Karpas-422 (cell line): Measurements from ENCODE around the gene CSRNP3. TPM values are rescaled to one million over a fixed set of nuclear protein-coding genes. Genes with fewer than 3 reads are reported as not detected.

Experiments
- DNase-seq: peaks from one replicate; pipeline ENCODE4 v3.0.0-alpha.2; 2015
- H2AFZ ChIP-seq: fragments of 200-600 bp; sonication (generic); 2 replicates; pipeline ENCODE4 v1.6.1; 2014; ENCODE audit warnings: antibody characterized with exemption, low read length, mixed read lengths
- H3K27ac ChIP-seq: fragments of 200-600 bp; sonication (generic); 2 replicates; pipeline ENCODE4 v1.5.1; 2014; ENCODE audit warnings: mild to moderate bottlenecking, low read length, moderate library complexity
- H3K27me3 ChIP-seq: fragments of 200-600 bp; sonication (generic); 2 replicates; pipeline ENCODE4 v1.6.1; 2014; ENCODE audit warnings: low read length, mixed read lengths
- H3K36me3 ChIP-seq: fragments of 200-600 bp; sonication (generic); 2 replicates; pipeline ENCODE4 v1.6.1; 2014; ENCODE audit warnings: low read length, mixed read lengths; ENCODE audit not compliant: insufficient read depth
- H3K4me1 ChIP-seq: fragments of 200-600 bp; sonication (generic); 2 replicates; pipeline ENCODE4 v1.6.1; 2014; ENCODE audit warnings: mild to moderate bottlenecking, low read length, mixed read lengths
- H3K4me2 ChIP-seq: fragments of 200-600 bp; sonication (generic); 2 replicates; pipeline ENCODE4 v1.6.1; 2014; ENCODE audit warnings: low read length, low read depth, mild to moderate bottlenecking; ENCODE audit not compliant: poor library complexity, severe bottlenecking
- H3K4me3 ChIP-seq: fragments of 200-600 bp; sonication (generic); 2 replicates; pipeline ENCODE4 v1.5.1; 2014; ENCODE audit warnings: mild to moderate bottlenecking, antibody characterized with exemption, low read length, mixed read lengths
- H3K79me2 ChIP-seq: fragments of 200-600 bp; sonication (generic); 2 replicates; pipeline ENCODE4 v1.6.1; 2014; ENCODE audit warnings: mild to moderate bottlenecking, low read length, mixed read lengths
- H3K9ac ChIP-seq: fragments of 200-600 bp; sonication (generic); 2 replicates; pipeline ENCODE4 v1.6.0; 2014; ENCODE audit warnings: low read length
- H3K9me2 ChIP-seq: fragments of 200-600 bp; sonication (generic), shearing (Covaris generic); replicated peaks from 2 replicates; pipeline ENCODE4 v1.6.0; 2014; ENCODE audit warnings: mild to moderate bottlenecking, low read length, moderate library complexity; ENCODE audit not compliant: insufficient read depth
- H3K9me3 ChIP-seq: fragments of 300-700, 200-600 bp; sonication (generic); 2 replicates; pipeline ENCODE4 v1.6.1; 2014; ENCODE audit warnings: low read length, mixed read lengths
- H4K20me1 ChIP-seq: fragments of 200-600 bp; sonication (generic); 2 replicates; pipeline ENCODE4 v1.6.1; 2014; ENCODE audit warnings: mild to moderate bottlenecking, antibody characterized with exemption, low read length, low read depth; ENCODE audit not compliant: insufficient read depth
- total RNA-seq: library from RNA; depleted of rRNA; stranded (reverse); fragments of >200 nt; shearing (Covaris generic); gene quantifications from 2 replicates; pipeline ENCODE4 v1.2.3, GENCODE V29; 2014; ENCODE audit warnings: low replicate concordance

Gene CSRNP3
- total RNA-seq, 1 experiment from 2014 or later: 16.8 TPM

GRCh38 chr2:165500816-165501215, 31.3 kb downstream of the CSRNP3 start:
- Histone ChIP-seq H3K79me2 (no peaks in the 10 kb centered on the region), H3K9me2 (no peaks in the 10 kb centered on the region), H4K20me1 (no peaks in the 10 kb centered on the region), H3K27ac (no peak overlapping the region), H3K36me3 (no peaks in the 10 kb centered on the region), H2AFZ (no peak overlapping the region), H3K27me3 (no peaks in the 10 kb centered on the region), H3K4me3 (no peak overlapping the region), H3K9me3 (no peaks in the 10 kb centered on the region), H3K4me1 (no peaks in the 10 kb centered on the region), H3K9ac (no peak overlapping the region), H3K4me2 (no peak overlapping the region)
- DNase-seq: no peak

DNA sequence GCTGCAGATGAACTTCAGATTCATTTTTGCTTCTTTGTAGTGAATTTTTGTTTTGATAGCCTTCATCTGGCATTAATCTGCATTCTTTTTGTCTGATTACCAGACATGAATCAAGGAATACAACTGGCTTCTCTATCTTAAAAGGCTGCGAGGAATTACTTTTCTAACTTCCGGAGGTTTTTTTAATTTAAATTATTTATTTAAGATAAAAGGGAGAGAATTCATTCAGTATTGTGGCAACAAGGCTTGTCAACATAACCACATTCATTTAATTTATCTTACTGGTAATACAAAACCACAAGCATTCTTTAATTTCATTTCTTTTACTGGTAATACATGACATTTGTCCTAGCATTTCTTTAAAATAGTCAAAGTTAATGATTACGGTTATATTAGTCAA, 36.0 kb downstream of the CSRNP3 start:
- Histone ChIP-seq H2AFZ (no peak overlapping the region), H3K36me3 (no peaks in the 10 kb centered on the region), H3K9me3 (no peaks in the 10 kb centered on the region), H4K20me1 (no peaks in the 10 kb centered on the region), H3K9me2 (no peaks in the 10 kb centered on the region), H3K4me1 (no peaks in the 10 kb centered on the region), H3K27ac (no peak overlapping the region), H3K27me3 (no peaks in the 10 kb centered on the region), H3K4me3 (no peak overlapping the region), H3K79me2 (no peaks in the 10 kb centered on the region), H3K4me2 (no peak overlapping the region), H3K9ac (no peak overlapping the region)
- DNase-seq: no peak

DNA sequence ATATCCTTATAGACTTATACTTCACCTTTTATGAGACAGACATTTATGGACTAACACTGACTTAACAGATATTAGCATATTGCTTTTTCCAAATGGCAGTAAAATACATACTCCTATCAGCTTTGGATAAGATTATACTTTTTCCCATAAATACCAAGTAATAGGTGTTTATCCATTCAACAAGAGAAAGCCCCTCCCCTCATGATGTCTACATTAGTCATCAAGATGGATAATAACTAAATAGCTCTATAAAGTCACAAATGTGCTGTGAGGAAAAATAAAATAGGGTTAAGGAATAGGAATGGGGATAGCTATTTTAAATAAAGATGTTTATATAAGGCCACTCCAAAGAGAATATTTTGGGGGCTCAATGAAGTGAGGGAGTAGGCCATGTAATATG, 39.4 kb downstream of the CSRNP3 start:
- no peak overlapping the region for H2AFZ ChIP-seq
- no peak overlapping the region for H3K9ac ChIP-seq
- DNase-seq: no peak
- no peak overlapping the region for H3K4me2 ChIP-seq
- H3K4me3 ChIP-seq: no peak overlapping the region
- H3K9me3 ChIP-seq: no peaks in the 10 kb centered on the region
- H3K36me3 ChIP-seq: no peaks in the 10 kb centered on the region
- no peaks in the 10 kb centered on the region for H4K20me1 ChIP-seq
- H3K9me2 ChIP-seq: no peaks in the 10 kb centered on the region
- H3K27me3 ChIP-seq: no peaks in the 10 kb centered on the region
- H3K27ac ChIP-seq: no peak overlapping the region
- H3K79me2 ChIP-seq: no peaks in the 10 kb centered on the region
- H3K4me1 ChIP-seq: no peaks in the 10 kb centered on the region

GRCh38 chr2:165513479-165513878, 44.0 kb downstream of the CSRNP3 start:
- Histone ChIP-seq H2AFZ (no peak overlapping the region), H3K4me2 (no peak overlapping the region), H3K9me2 (no peaks in the 10 kb centered on the region), H3K4me3 (no peak overlapping the region), H3K9me3 (no peaks in the 10 kb centered on the region), H3K9ac (no peak overlapping the region), H3K27me3 (no peaks in the 10 kb centered on the region), H3K36me3 (no peaks in the 10 kb centered on the region), H4K20me1 (no peaks in the 10 kb centered on the region), H3K27ac (no peak overlapping the region), H3K4me1 (no peaks in the 10 kb centered on the region), H3K79me2 (no peaks in the 10 kb centered on the region)
- DNase-seq: no peak

- H4K20me1 ChIP-seq: no peaks in the 10 kb centered on the region
- H3K9me2 ChIP-seq: no peaks in the 10 kb centered on the region
- H3K36me3 ChIP-seq: no peaks in the 10 kb centered on the region
- 0 out of 2 replicates have a peak, but pooled peaks cover 4% of the 10 kb centered on the region for H3K27me3 ChIP-seq
- no peak overlapping the region for H3K4me2 ChIP-seq
- H3K79me2 ChIP-seq: no peaks in the 10 kb centered on the region
- H3K4me3 ChIP-seq: no peak overlapping the region
- H3K9me3 ChIP-seq: no peaks in the 10 kb centered on the region
- no peak overlapping the region for H3K9ac ChIP-seq
- no peak for DNase-seq
- H3K27ac ChIP-seq: no peak overlapping the region
- no peak overlapping the region for H2AFZ ChIP-seq
- no peaks in the 10 kb centered on the region for H3K4me1 ChIP-seq
Measured at GRCh38 chr2:165518611-165519010, 49.1 kb downstream of the CSRNP3 start.

DNA sequence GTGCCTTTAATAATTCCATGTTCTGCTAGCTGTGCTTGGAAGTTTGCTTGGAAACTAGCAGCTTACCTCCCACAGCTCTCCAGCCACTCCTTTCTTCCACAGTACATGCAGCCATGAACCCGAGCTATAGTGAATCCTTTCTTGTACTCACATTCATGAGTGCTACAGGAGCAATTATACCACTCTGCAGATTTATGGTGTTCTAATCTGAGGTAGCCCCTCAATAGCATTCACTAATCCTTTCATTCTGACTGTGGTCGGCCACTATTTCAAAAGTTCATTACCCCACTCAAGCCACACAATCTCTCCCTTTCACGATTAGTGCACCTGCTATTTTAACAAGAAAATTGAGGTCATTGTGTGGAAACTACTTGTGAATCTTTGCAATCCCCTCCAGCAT, 53.2 kb downstream of the CSRNP3 start:
- Histone ChIP-seq H3K9me3 (no peaks in the 10 kb centered on the region), H3K4me1 (no peaks in the 10 kb centered on the region), H3K36me3 (no peaks in the 10 kb centered on the region), H4K20me1 (no peaks in the 10 kb centered on the region), H3K27ac (no peak overlapping the region), H3K9ac (no peak overlapping the region), H3K79me2 (no peaks in the 10 kb centered on the region), H3K4me3 (no peak overlapping the region), H2AFZ (no peak overlapping the region), H3K4me2 (no peak overlapping the region), H3K9me2 (no peaks in the 10 kb centered on the region), H3K27me3 (0 out of 2 replicates have a peak, but pooled peaks cover 4% of the 10 kb centered on the region)
- no peak for DNase-seq

DNA sequence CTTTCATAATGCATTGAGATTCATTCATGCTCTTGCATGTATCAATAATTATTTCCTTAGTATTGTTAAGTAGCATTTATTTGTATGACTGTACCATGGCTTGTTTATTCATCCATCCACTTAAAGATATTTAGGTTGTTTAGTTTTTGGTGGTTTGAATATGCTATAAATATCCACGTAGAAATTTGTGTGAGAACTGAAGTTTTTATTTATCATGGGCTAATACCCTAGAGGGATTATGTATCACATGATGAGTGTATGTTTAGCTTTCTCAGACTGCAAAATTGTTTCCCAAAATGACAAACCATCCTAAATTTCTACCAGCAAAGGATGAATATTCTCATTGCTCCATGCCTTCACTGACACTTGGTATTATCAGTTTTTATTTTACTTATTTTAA, 55.2 kb downstream of the CSRNP3 start:
- Histone ChIP-seq H3K4me1 (no peaks in the 10 kb centered on the region), H3K27me3 (0 out of 2 replicates have a peak, but pooled peaks cover 4% of the 10 kb centered on the region), H2AFZ (no peak overlapping the region), H3K9ac (no peak overlapping the region), H3K4me3 (no peak overlapping the region), H3K9me3 (no peaks in the 10 kb centered on the region), H3K27ac (no peak overlapping the region), H4K20me1 (no peaks in the 10 kb centered on the region), H3K9me2 (no peaks in the 10 kb centered on the region), H3K4me2 (no peak overlapping the region), H3K36me3 (no peaks in the 10 kb centered on the region), H3K79me2 (no peaks in the 10 kb centered on the region)
- no peak for DNase-seq

DNA sequence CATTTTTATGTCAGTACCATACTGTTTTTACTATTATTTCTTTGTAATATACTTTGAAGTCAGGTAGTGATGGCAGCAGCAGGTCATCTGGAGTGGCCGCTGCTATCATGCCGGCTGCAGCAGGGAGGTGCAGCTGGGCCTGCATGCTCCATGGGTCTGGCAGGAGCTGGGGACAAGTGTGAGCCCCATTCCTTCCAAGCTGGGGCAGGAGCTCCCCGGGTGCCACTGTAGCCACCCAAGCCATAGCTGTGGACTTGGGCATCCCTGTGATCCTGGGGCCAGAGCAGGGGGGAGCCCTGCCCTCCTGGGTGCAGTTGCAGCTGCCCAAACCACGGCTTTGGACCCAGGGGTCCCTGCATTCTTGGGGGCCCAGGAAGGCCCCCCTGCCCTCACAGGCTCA, 59.2 kb downstream of the CSRNP3 start:
- no peaks in the 10 kb centered on the region for H3K9me2 ChIP-seq
- H3K4me1 ChIP-seq: no peaks in the 10 kb centered on the region
- no peak overlapping the region for H3K4me3 ChIP-seq
- no peaks in the 10 kb centered on the region for H3K79me2 ChIP-seq
- no peaks in the 10 kb centered on the region for H3K9me3 ChIP-seq
- no peaks in the 10 kb centered on the region for H3K36me3 ChIP-seq
- H3K4me2 ChIP-seq: no peak overlapping the region
- no peaks in the 10 kb centered on the region for H3K27me3 ChIP-seq
- no peak overlapping the region for H3K27ac ChIP-seq
- no peak for DNase-seq
- no peak overlapping the region for H2AFZ ChIP-seq
- H4K20me1 ChIP-seq: no peaks in the 10 kb centered on the region
- H3K9ac ChIP-seq: no peak overlapping the region

DNA sequence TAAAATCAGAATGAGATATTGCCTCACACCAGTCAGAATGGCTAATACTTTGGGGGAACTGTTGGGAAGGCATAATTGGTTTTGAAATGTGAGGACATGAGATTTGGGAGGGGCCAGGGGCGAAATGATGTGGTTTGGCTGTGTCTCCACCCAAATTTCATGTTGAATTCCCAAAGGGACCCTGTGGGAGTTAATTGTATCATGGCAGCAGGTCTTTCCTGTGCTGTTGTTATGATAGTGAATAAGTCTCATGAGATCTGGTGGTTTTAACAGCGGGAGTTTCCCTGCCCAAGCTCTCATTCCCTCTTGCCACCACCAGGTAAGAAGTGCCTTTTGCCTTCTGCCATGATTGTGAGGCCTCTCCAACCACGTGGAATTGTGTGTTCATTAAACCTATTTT, 59.6 kb downstream of the CSRNP3 start:
- Histone ChIP-seq H3K36me3 (no peaks in the 10 kb centered on the region), H3K4me1 (no peaks in the 10 kb centered on the region), H3K4me3 (no peak overlapping the region), H2AFZ (no peak overlapping the region), H4K20me1 (no peaks in the 10 kb centered on the region), H3K9me2 (no peaks in the 10 kb centered on the region), H3K4me2 (no peak overlapping the region), H3K27me3 (no peaks in the 10 kb centered on the region), H3K9ac (no peak overlapping the region), H3K79me2 (no peaks in the 10 kb centered on the region), H3K9me3 (no peaks in the 10 kb centered on the region), H3K27ac (no peak overlapping the region)
- DNase-seq: no peak
